HG03354 (cell line): Measurements from ENCODE around the gene FNDC11.
A peak's percentile ranks its signal among the peaks of the same experiment; 100 is the strongest.
"Not testable (repeated sequence)": the region's sequence is repeated elsewhere in the genome, so short reads cannot be mapped to it uniquely, and the experiment has no call there.

Experiments used
- ATAC-seq: cut with Tn5 transposase; IDR thresholded peaks from one replicate; pipeline ENCODE4 v1.9.1; 2021; ENCODE audit warnings: mild to moderate bottlenecking; ENCODE audit not compliant: unreplicated experiment, poor library complexity, severe bottlenecking

The FNDC11 gene

GRCh38 chr20:63553933-63554290 lies at the start of gene FNDC11:
TSS of gene FNDC11 (plus strand) at chr20:63554159. CDS start at chr20:63555664, 1,505 bp downstream.
- peak; percentile 22 for ATAC-seq

- no peak for ATAC-seq
Measured at GRCh38 chr20:63504642-63505041, 49.3 kb upstream of the FNDC11 start.

- no peak for ATAC-seq
Measured at GRCh38 chr20:63505281-63505680, 48.7 kb upstream of the FNDC11 start.

- ATAC-seq, result no peak
Measured at GRCh38 chr20:63505723-63506122, 48.2 kb upstream of the FNDC11 start.

- ATAC-seq, result no peak
Measured at GRCh38 chr20:63507083-63507743, 46.7 kb upstream of the FNDC11 start.

GRCh38 chr20:63508072-63508768 lies 45.7 kb upstream of the FNDC11 start:
- ATAC-seq, result no peak

GRCh38 chr20:63509088-63509564 lies 44.8 kb upstream of the FNDC11 start:
- no peak for ATAC-seq

- ATAC-seq, result no peak
Measured at GRCh38 chr20:63513207-63513606, 40.8 kb upstream of the FNDC11 start.

GRCh38 chr20:63514520-63514919 lies 39.4 kb upstream of the FNDC11 start:
- ATAC-seq, result not testable (repeated sequence)

- ATAC-seq, result no peak
Measured at GRCh38 chr20:63517376-63518309, 36.3 kb upstream of the FNDC11 start.

- no peak for ATAC-seq
Measured at GRCh38 chr20:63518351-63518861, 35.6 kb upstream of the FNDC11 start.

- ATAC-seq, result no peak
Measured at GRCh38 chr20:63518946-63519667, 34.9 kb upstream of the FNDC11 start.

- ATAC-seq, result peak; percentile 40
Measured at GRCh38 chr20:63519668-63520503, 34.1 kb upstream of the FNDC11 start.

- ATAC-seq, result peak; percentile 69
Measured at GRCh38 chr20:63520504-63520933, 33.4 kb upstream of the FNDC11 start, which contains the start of gene PPDPF. TSS of gene PPDPF (plus strand) at chr20:63520765. CDS start at chr20:63521309, 544 bp downstream.

GRCh38 chr20:63520934-63521601 lies 32.9 kb upstream of the FNDC11 start:
- ATAC-seq, result peak; percentile 55

- ATAC-seq, result no peak
Measured at GRCh38 chr20:63521602-63522001, 32.4 kb upstream of the FNDC11 start.

- ATAC-seq, result no peak
Measured at GRCh38 chr20:63522091-63522868, 31.7 kb upstream of the FNDC11 start.
